GM18867 (cell line): ENCODE measurements around the gene ACCS.

Source experiments
- ATAC-seq: cut with Tn5 transposase; IDR thresholded peaks from one replicate; pipeline ENCODE4 v1.9.1; 2021; ENCODE audit warnings: mild to moderate bottlenecking, moderate library complexity; ENCODE audit not compliant: unreplicated experiment

The ACCS gene

DNA sequence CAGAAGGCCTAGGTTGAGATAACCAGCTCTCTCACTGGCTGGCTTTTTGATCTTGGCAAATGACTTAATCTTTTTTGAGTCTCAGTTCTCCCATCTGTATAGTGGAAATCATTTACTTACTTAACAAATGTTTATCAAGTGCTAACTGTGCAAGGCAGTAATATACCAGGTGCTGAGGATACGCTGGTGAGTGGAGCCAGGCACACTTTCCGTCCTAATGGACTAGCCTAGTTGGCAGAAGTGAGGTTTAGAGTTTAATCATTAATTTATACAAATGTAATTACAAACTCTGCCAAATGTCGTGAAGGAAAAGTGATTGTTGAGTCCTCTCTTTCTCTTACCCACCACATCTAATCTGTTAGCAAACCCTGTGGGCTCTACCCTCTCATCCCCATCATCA is 62.7 kb downstream of the ACCS start:
- ATAC-seq, result no peak

DNA sequence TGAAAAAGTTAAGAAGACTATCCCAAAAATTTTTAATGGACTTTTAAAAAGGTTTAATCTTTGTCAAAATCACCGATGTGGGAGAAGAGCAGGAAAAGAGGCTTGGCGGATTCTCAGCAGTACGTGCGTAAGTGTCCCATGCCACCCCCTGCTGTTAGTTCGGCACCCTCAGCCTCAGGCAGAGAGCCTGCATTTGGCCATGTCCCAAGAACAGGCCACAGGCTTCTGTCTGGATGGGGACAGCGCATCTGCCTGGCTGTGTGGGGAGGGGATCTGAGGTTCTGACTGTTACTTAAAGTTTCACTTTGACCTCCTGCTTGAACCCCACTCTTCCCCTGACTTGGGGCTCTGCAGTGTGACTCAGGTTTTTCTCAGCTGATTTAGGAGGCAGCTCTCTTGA is 64.7 kb downstream of the ACCS start:
- ATAC-seq, result no peak

DNA sequence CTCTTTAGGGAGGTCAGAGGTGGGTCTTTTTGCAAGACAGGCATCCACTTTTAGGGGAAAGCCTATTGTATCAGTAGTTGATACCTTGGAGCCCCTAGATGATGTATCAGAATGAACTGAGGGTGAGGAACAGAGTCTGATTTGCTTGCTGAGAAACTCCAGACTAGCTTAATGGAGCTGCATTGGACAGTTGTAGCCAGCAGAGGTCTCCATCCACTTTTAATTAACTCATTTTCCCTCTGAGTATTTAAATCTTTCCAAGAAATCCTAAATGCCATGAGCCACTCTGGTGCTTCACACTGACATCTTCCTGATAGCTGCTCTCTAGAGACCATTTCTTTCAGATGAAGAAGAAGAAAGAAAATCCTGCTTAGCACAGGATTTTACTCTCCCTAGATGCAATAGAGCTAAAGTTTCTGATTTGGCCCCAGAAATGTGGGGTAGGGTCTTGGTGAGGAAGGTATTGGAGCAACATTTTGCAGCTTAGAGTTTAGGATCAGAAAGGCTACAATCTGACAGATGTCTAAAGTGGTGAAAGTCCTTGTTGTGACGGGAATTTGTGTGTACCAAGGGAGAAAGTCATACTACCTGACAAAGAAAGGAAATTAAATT is 67.4 kb downstream of the ACCS start:
- no peak for ATAC-seq
